ENCODE data around the gene PRRT2.

- TF ChIP-seq CTCF (IDR thresholded peaks at IDR 0.05) (no peak), EP300 (IDR thresholded peaks at IDR 0.05) (no peak)
Measured at GRCh38 chr16:29775742-29776408, 36.1 kb upstream of the PRRT2 start.
